Gastroesophageal sphincter (tissue), 3 donors: ENCODE measurements around the gene CARHSP1.

Source experiments
- CTCF ChIP-seq, 4 experiments: fragments of 200-600 bp in 2 of 4; fragments of 450-650 bp in 2 of 4; sonication (generic) in 1 of 4; IDR thresholded peaks; one replicate each; pipeline ENCODE4 v1.5.1; 2017 to 2019; ENCODE audit warnings: antibody characterized with exemption in 4 of 4, mild to moderate bottlenecking in 2 of 4, moderate library complexity in 2 of 4
- EP300 ChIP-seq: sonication (generic); formaldehyde crosslinking; IDR thresholded peaks from one replicate; pipeline ENCODE4 v1.6.1; 2017; ENCODE audit warnings: antibody characterized with exemption, mild to moderate bottlenecking
- POLR2A ChIP-seq, 2 donors: fragments of 450-650 bp; IDR thresholded peaks; one replicate each; pipeline ENCODE4 v1.6.1; 2017; ENCODE audit warnings: antibody characterized with exemption in 2 of 2, mild to moderate bottlenecking in 2 of 2, moderate library complexity in 1 of 2

- no peak for TF ChIP-seq CTCF (IDR thresholded peaks at IDR 0.05)
- no peak for TF ChIP-seq POLR2A (IDR thresholded peaks at IDR 0.05)
- TF ChIP-seq EP300 = no peak
These were observed 21.7 kb upstream of the CARHSP1 start for GRCh38 chr16:8890549-8890921.
